OCI-LY1 (cell line): Measurements from ENCODE around the gene CPNE1.
"Not testable (repeated sequence)": the region's sequence is repeated elsewhere in the genome, so short reads cannot be mapped to it uniquely, and the experiment has no call there.

Experiments
- CTCF ChIP-seq: fragments of 200-600 bp; sonication (generic), shearing (Covaris generic); IDR thresholded peaks from 2 replicates; pipeline ENCODE4 v1.5.1; 2017; ENCODE audit warnings: mild to moderate bottlenecking, antibody characterized with exemption, low read length, moderate library complexity, mixed read lengths
- EZH2 ChIP-seq: fragments of 200-600 bp; sonication (generic), shearing (Covaris generic); IDR thresholded peaks from 2 replicates; pipeline ENCODE4 v1.8.0; 2017; ENCODE audit warnings: borderline replicate concordance, mixed run types, mild to moderate bottlenecking, antibody characterized with exemption, low read length, moderate library complexity, mixed read lengths

- not testable (repeated sequence) for TF ChIP-seq EZH2, CTCF
These were observed 48.4 kb upstream of the CPNE1 start for GRCh38 chr20:35713120-35713519.
